HepG2 (cell line): ENCODE measurements around the gene ARMC2. TPM values are rescaled to one million over a fixed set of nuclear protein-coding genes. Genes with fewer than 3 reads are reported as not detected.

Experiments used
- BHLHE40 ChIP-seq: IDR thresholded peaks from 2 replicates; pipeline ENCODE4 v1.6.1; 2011; ENCODE audit warnings: low read length, improper control_type of control experiment
- CREB1 ChIP-seq, 2 experiments: fragments of 450-650 bp in 1 of 2; IDR thresholded peaks; 2 replicates each; pipeline ENCODE4 v1.6.1; 2016 to 2017; ENCODE audit warnings: control low read depth in 1 of 2, mild to moderate bottlenecking in 1 of 2, missing compliant biosample characterization in 1 of 2, missing genetic modification characterization in 1 of 2
- GABPA ChIP-seq, 2 experiments: IDR thresholded peaks; 2 replicates each; pipeline ENCODE4 v1.6.1; 2011 to 2016; ENCODE audit warnings: low read depth in 2 of 2, low read length in 1 of 2, missing biosample characterization in 1 of 2, missing genetic modification characterization in 1 of 2
- GPN1 ChIP-seq: sonication (generic); formaldehyde crosslinking; IDR thresholded peaks from 2 replicates; pipeline ENCODE4 v1.5.1; 2020; ENCODE audit warnings: missing genetic modification reagents, borderline replicate concordance
- KAT7 ChIP-seq: IDR thresholded peaks from 2 replicates; pipeline ENCODE4 v1.6.1; 2018; ENCODE audit warnings: borderline replicate concordance, missing compliant biosample characterization
- TAF15 ChIP-seq: fragments of 200-400 bp; formaldehyde crosslinking; IDR thresholded peaks from one replicate; pipeline ENCODE4 v1.6.1; 2018; ENCODE audit warnings: mild to moderate bottlenecking, low read depth, low read length; ENCODE audit not compliant: poor library complexity, severe bottlenecking
- YEATS4 ChIP-seq: sonication (generic); formaldehyde crosslinking; IDR thresholded peaks from 2 replicates; pipeline ENCODE4 v1.4.0; 2020; ENCODE audit warnings: missing genetic modification reagents, borderline replicate concordance
- ZNF205 ChIP-seq: IDR thresholded peaks from 2 replicates; pipeline ENCODE4 v1.6.1; 2018; ENCODE audit warnings: missing biosample characterization, missing genetic modification reagents
- ZNF598 ChIP-seq: sonication (generic); formaldehyde crosslinking; IDR thresholded peaks from 2 replicates; pipeline ENCODE4 v1.5.1; 2020; ENCODE audit warnings: mild to moderate bottlenecking, missing genetic modification reagents, borderline replicate concordance
- polyA plus RNA-seq, 8 experiments: library from polyadenylated mRNA; depleted of rRNA in 3 of 8; stranded (reverse) in 7 of 8; unstranded in 1 of 8; fragments of >200 nt; fragmentation: Illumina TruSeq in 4 of 8; extraction: Trizol in 4 of 8; gene quantifications; 2 replicates each; pipeline versions ENCODE4 v1.2.1 to v1.2.3, GENCODE V29; 2011 to 2016; ENCODE audit warnings: low read depth in 4 of 8, missing spikeins in 1 of 8, mixed read lengths in 1 of 8; ENCODE audit not compliant: insufficient read depth in 1 of 8
- total RNA-seq, 5 experiments: library from RNA; depleted of rRNA; stranded (reverse); fragments of >200 nt; fragmentation: Illumina TruSeq; extraction: Trizol; gene quantifications; 2 replicates each; pipeline ENCODE4 v1.2.3, GENCODE V29; 2016; ENCODE audit warnings: low read depth in 1 of 5
- TF ChIP-seq, protein P1 (sequence below): sonication (generic); formaldehyde crosslinking; IDR thresholded peaks from 2 replicates; pipeline ENCODE4 v1.8.1; 2023; ENCODE audit warnings: mild to moderate bottlenecking, missing genetic modification reagents
- TF ChIP-seq, protein P2 (sequence below): sonication (generic); formaldehyde crosslinking; IDR thresholded peaks from 2 replicates; pipeline ENCODE4 v1.4.0; 2020; ENCODE audit warnings: mild to moderate bottlenecking, low read depth, missing genetic modification reagents
- TF ChIP-seq, protein P3 (sequence below): IDR thresholded peaks from 2 replicates; pipeline ENCODE4 v1.6.1; 2016; ENCODE audit warnings: missing compliant biosample characterization, missing genetic modification reagents, borderline replicate concordance
- TF ChIP-seq, protein P4 (sequence below): sonication (generic); formaldehyde crosslinking; IDR thresholded peaks from 2 replicates; pipeline ENCODE4 v1.5.0; 2020; ENCODE audit warnings: missing genetic modification reagents
- TF ChIP-seq, protein P5 (sequence below): sonication (generic); formaldehyde crosslinking; conservative IDR thresholded peaks from 2 replicates; pipeline ENCODE4 v1.8.0; 2022; ENCODE audit warnings: low read depth, missing genetic modification reagents
- TF ChIP-seq, protein P6 (sequence below): sonication (generic); formaldehyde crosslinking; IDR thresholded peaks from 2 replicates; pipeline ENCODE4 v1.8.1; 2023; ENCODE audit warnings: mild to moderate bottlenecking, inconsistent platforms, moderate library complexity, missing genetic modification reagents, borderline replicate concordance
- TF ChIP-seq, protein P7 (sequence below): sonication (generic); formaldehyde crosslinking; IDR thresholded peaks from 2 replicates; pipeline ENCODE4 v1.4.0; 2020; ENCODE audit warnings: missing genetic modification reagents; ENCODE audit errors: not compliant biosample characterization
- TF ChIP-seq, protein P8 (sequence below), 2 experiments: fragments of 450-650 bp in 1 of 2; sonication (generic) in 1 of 2; formaldehyde crosslinking; IDR thresholded peaks; 2 replicates each; pipeline versions ENCODE4 v1.5.0 to v1.8.0; 2020 to 2022; ENCODE audit warnings: mild to moderate bottlenecking in 1 of 2, missing genetic modification reagents in 1 of 2

ARMC2 gene
- total and polyA plus RNA-seq, 2 of the 13 experiments (the other 11 are each of a cell fraction or from before 2014, with no cell fraction given) = 1.4 to 3.2 TPM

DNA sequence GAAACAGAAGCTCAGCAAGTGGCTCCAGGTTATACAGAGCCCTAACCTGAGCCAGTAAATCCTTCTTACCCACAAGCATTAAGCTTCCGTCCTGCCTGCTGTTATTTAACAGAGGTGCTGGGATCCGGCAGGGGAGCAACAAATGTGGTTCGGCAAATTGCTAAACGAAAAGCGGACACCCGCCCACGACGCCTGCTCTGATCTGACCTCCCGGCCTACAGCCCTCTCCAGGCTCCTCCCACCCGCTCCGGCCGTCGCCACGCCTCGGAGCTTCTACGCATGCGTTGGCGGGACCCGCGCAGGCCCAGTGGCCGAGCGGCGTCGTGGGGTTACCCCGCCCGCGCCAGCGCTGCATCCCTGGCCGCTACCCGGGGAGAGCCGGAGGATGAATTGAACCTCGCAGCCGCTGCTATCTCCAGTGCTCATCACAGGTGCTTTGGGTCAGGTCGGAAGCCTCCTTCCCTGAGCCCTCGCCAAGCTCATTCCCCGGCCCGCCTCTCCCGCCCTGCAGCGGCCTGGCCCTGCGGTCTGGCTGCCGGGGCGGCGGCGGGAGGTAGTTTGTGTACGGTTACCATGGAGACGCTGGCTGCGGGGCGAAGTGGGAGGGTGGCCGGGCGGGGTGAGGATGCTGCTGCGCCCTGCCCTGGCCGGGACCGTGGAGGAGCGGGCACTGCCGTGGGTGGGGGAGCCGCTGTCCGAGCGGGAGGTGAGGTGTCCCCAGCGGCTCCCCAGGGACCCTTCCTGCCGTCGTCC is at the start of gene ARMC2 (continued):
- TF ChIP-seq, protein P1, sequence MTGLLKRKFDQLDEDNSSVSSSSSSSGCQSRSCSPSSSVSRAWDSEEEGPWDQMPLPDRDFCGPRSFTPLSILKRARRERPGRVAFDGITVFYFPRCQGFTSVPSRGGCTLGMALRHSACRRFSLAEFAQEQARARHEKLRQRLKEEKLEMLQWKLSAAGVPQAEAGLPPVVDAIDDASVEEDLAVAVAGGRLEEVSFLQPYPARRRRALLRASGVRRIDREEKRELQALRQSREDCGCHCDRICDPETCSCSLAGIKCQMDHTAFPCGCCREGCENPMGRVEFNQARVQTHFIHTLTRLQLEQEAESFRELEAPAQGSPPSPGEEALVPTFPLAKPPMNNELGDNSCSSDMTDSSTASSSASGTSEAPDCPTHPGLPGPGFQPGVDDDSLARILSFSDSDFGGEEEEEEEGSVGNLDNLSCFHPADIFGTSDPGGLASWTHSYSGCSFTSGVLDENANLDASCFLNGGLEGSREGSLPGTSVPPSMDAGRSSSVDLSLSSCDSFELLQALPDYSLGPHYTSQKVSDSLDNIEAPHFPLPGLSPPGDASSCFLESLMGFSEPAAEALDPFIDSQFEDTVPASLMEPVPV (CRISPR knock-in tag) = peak; percentile 88
- TF ChIP-seq GABPA (IDR thresholded peaks at IDR 0.05; ENCODE audit: low read depth, low read length) (no peak), GABPA (CRISPR knock-in tag; IDR thresholded peaks at IDR 0.05; ENCODE audit: low read depth) (no peak), CREB1 (IDR thresholded peaks at IDR 0.05) (no peak), CREB1 (CRISPR knock-in tag; IDR thresholded peaks at IDR 0.05) (no peak), ZNF598 (CRISPR knock-in tag) (peak; percentile 92; the same call in 1 of the 2 replicates), ZNF205 (no peak; the same call in 1 of the 2 replicates), YEATS4 (CRISPR knock-in tag) (peak; percentile 49), GPN1 (no peak), KAT7 (CRISPR knock-in tag) (0 out of 2 replicates have a peak, but pooled peaks have one; percentile 32), BHLHE40 (no peak), TAF15 (no peak)
- TF ChIP-seq, protein P2, sequence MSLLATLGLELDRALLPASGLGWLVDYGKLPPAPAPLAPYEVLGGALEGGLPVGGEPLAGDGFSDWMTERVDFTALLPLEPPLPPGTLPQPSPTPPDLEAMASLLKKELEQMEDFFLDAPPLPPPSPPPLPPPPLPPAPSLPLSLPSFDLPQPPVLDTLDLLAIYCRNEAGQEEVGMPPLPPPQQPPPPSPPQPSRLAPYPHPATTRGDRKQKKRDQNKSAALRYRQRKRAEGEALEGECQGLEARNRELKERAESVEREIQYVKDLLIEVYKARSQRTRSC (CRISPR knock-in tag) = no peak
- TF ChIP-seq, protein P3, sequence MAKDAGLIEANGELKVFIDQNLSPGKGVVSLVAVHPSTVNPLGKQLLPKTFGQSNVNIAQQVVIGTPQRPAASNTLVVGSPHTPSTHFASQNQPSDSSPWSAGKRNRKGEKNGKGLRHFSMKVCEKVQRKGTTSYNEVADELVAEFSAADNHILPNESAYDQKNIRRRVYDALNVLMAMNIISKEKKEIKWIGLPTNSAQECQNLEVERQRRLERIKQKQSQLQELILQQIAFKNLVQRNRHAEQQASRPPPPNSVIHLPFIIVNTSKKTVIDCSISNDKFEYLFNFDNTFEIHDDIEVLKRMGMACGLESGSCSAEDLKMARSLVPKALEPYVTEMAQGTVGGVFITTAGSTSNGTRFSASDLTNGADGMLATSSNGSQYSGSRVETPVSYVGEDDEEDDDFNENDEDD (CRISPR knock-in tag) = peak; percentile 77; the same call in 1 of the 2 replicates
- TF ChIP-seq, protein P4, sequence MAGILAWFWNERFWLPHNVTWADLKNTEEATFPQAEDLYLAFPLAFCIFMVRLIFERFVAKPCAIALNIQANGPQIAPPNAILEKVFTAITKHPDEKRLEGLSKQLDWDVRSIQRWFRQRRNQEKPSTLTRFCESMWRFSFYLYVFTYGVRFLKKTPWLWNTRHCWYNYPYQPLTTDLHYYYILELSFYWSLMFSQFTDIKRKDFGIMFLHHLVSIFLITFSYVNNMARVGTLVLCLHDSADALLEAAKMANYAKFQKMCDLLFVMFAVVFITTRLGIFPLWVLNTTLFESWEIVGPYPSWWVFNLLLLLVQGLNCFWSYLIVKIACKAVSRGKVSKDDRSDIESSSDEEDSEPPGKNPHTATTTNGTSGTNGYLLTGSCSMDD = no peak
- TF ChIP-seq, protein P5, sequence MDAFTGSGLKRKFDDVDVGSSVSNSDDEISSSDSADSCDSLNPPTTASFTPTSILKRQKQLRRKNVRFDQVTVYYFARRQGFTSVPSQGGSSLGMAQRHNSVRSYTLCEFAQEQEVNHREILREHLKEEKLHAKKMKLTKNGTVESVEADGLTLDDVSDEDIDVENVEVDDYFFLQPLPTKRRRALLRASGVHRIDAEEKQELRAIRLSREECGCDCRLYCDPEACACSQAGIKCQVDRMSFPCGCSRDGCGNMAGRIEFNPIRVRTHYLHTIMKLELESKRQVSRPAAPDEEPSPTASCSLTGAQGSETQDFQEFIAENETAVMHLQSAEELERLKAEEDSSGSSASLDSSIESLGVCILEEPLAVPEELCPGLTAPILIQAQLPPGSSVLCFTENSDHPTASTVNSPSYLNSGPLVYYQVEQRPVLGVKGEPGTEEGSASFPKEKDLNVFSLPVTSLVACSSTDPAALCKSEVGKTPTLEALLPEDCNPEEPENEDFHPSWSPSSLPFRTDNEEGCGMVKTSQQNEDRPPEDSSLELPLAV (CRISPR knock-in tag) = no peak
- TF ChIP-seq, protein P6, sequence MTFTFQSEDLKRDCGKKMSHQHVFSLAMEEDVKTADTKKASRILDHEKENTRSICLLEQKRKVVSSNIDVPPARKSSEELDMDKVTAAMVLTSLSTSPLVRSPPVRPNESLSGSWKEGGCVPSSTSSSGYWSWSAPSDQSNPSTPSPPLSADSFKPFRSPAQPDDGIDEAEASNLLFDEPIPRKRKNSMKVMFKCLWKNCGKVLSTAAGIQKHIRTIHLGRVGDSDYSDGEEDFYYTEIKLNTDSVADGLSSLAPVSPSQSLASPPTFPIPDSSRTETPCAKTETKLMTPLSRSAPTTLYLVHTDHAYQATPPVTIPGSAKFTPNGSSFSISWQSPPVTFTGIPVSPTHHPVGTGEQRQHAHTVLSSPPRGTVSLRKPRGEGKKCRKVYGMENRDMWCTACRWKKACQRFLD = peak; percentile 73; the same call in 1 of the 2 replicates
- TF ChIP-seq, protein P7, sequence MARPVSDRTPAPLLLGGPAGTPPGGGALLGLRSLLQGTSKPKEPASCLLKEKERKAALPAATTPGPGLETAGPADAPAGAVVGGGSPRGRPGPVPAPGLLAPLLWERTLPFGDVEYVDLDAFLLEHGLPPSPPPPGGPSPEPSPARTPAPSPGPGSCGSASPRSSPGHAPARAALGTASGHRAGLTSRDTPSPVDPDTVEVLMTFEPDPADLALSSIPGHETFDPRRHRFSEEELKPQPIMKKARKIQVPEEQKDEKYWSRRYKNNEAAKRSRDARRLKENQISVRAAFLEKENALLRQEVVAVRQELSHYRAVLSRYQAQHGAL (CRISPR knock-in tag) = no peak
- TF ChIP-seq, protein P8, sequence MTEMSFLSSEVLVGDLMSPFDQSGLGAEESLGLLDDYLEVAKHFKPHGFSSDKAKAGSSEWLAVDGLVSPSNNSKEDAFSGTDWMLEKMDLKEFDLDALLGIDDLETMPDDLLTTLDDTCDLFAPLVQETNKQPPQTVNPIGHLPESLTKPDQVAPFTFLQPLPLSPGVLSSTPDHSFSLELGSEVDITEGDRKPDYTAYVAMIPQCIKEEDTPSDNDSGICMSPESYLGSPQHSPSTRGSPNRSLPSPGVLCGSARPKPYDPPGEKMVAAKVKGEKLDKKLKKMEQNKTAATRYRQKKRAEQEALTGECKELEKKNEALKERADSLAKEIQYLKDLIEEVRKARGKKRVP (CRISPR knock-in tag; IDR thresholded peaks at IDR 0.05) = no peak
